Effector memory CD8-positive, alpha-beta T cell (primary cell): ENCODE measurements around the gene DACT2.
"Not testable (repeated sequence)": the region's sequence is repeated elsewhere in the genome, so short reads cannot be mapped to it uniquely, and the experiment has no call there.

Experiments
- ATAC-seq: fragments of 150-1000 bp; cut with Tn5 transposase; replicated peaks from 2 replicates; pipeline ENCODE4 v1.10.0; 2021; ENCODE audit warnings: mild to moderate bottlenecking, moderate library complexity
- DNase-seq, 3 experiments: peaks; one replicate each; pipeline ENCODE4 v3.0.0; 2021
- H3K27ac Mint-ChIP-seq, 2 donors: one replicate each; pipeline ENCODE4 v1.8.0; 2022; ENCODE audit warnings: mild to moderate bottlenecking in 2 of 2, mixed read lengths in 2 of 2, moderate library complexity in 2 of 2
- H3K27me3 Mint-ChIP-seq, 2 donors: one replicate each; pipeline ENCODE4 v1.8.0; 2022; ENCODE audit warnings: mixed read lengths in 2 of 2
- H3K36me3 Mint-ChIP-seq: one replicate; pipeline ENCODE4 v1.8.0; 2022; ENCODE audit warnings: mild to moderate bottlenecking, moderate library complexity, mixed read lengths; ENCODE audit not compliant: insufficient read depth
- H3K4me1 Mint-ChIP-seq, 2 donors: one replicate each; pipeline ENCODE4 v1.8.0; 2022; ENCODE audit warnings: low read depth in 2 of 2, mixed read lengths in 2 of 2
- H3K4me3 Mint-ChIP-seq, 2 donors: one replicate each; pipeline ENCODE4 v1.8.0; 2022; ENCODE audit warnings: mild to moderate bottlenecking in 2 of 2, mixed read lengths in 2 of 2, moderate library complexity in 2 of 2
- H3K9me3 Mint-ChIP-seq, 2 donors: one replicate each; pipeline ENCODE4 v1.8.0; 2022; ENCODE audit warnings: mixed read lengths in 2 of 2

The DACT2 gene

DNA sequence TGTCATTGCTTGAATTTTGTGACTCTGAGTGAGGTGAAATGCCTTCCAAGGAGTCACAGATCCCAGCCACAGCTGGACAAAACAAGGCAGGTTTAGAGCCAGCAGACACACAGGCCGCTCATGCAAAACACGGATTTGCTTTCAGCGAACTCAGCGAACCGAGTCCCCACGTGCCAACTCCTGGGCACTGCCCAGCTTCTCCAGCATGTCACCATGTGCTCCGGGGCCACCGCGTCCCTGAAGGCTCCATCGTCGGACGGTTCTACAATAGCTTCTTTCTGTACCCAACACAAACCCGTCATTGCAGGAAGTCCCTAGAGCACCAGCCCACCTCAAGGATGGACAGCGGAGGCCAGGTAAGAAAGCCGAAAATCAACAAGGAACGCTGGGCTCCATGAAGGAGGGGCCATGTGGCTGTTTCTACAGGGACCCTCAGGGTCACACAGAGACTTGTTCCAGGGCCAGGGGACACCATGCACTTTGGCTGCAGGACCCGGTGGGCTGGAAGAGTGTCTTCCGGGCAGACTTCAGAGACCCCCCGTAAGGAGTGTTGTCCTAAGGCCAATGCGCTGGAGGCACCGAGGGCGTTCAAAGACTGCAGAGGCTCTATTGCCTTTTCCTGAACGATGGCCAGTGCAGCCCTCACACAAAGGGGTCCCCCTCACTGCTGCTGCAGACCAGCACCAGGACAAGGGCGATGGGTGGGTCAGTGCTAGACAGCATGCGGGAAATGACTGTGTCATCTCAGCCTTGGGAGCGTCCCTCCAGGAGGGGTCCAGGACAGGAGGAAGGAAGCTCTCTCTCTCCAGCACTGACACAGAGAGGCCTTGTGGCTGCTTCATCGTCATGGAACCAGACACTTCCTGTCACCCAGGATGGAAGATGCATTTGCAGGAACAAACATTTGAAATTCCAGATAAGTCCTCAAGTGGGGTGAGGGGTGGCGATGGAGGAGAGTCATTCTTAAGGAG is 19.8 kb downstream of the DACT2 start:
- Mint-ChIP-seq H3K4me3 (no peak overlapping the region), H3K9me3 (no peaks in the 10 kb centered on the region), H3K4me1 (no peaks in the 10 kb centered on the region), H3K27me3 (peaks cover 7 to 57% of the 10 kb centered on the region in 2 donors), H3K36me3 (no peaks in the 10 kb centered on the region), H3K27ac (no peak overlapping the region)
- ATAC-seq (no peak), DNase-seq (no peak)

GRCh38 chr6:168297643-168298042 is 21.9 kb downstream of the DACT2 start:
- Mint-ChIP-seq H3K9me3 (no peaks in the 10 kb centered on the region), H3K4me1 (no peaks in the 10 kb centered on the region), H3K27me3 (peaks cover 13 to 54% of the 10 kb centered on the region in 2 donors), H3K4me3 (no peak overlapping the region), H3K27ac (no peak overlapping the region), H3K36me3 (no peaks in the 10 kb centered on the region)
- no peak for DNase-seq
- ATAC-seq = no peak

GRCh38 chr6:168294901-168295300 is 24.7 kb downstream of the DACT2 start:
- Mint-ChIP-seq H3K36me3 (no peaks in the 10 kb centered on the region), H3K4me3 (no peak overlapping the region), H3K9me3 (no peaks in the 10 kb centered on the region), H3K27ac (no peak overlapping the region), H3K27me3 (peaks cover 13 to 39% of the 10 kb centered on the region in 2 donors), H3K4me1 (no peaks in the 10 kb centered on the region)
- ATAC-seq (no peak), DNase-seq (no peak)

DNA sequence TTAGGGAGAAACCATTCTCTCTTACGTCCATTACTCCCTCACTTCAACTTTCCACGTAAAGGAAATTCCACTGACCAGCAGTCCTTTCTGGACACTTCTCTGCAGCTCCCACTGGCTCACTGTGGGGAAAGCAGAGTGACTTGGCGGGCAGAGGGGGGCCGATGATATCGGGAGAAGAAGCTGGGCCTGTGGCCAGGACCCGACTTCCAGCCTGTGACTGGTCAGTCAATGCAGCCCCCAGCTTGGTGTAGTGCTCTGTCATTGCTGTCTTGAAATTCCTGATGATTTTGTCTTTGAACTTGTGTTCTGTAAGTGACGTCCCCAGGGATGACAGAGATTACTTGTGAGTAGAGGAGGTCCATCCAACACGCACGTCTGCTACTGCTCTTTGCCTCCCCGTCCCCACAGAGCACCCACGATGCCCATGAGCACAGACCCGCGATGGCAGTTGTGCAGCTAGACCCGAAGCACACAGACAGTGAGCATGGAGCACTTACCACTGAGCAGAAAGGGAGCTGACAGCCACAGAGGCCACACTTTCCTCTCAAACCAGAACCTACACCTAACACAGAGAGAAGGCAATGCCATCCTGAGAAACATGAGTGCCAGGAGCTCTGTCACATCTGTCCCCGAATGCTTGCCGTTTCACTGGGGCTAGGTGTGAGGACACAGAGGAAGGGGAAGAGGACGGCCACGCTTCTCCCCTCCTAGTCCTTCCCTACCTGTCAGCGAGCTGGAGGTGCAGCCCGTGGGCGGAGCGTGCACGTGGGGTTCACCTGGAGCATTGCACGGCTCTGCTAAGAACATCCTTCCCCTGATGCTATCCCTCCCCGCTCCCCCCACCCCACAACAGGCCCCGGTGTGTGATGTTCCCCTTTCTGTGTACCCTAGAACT is 25.7 kb downstream of the DACT2 start:
- Mint-ChIP-seq H3K36me3 (no peaks in the 10 kb centered on the region), H3K4me3 (no peak overlapping the region), H3K4me1 (no peaks in the 10 kb centered on the region), H3K27ac (no peak overlapping the region), H3K9me3 (no peaks in the 10 kb centered on the region), H3K27me3 (peaks cover 13 to 35% of the 10 kb centered on the region in 2 donors)
- DNase-seq = no peak
- ATAC-seq = no peak

- Mint-ChIP-seq H3K4me3 (no peak overlapping the region), H3K4me1 (peaks cover 0 to 3% of the 10 kb centered on the region in 2 donors), H3K9me3 (no peaks in the 10 kb centered on the region), H3K27me3 (peaks cover 13 to 33% of the 10 kb centered on the region in 2 donors), H3K36me3 (no peaks in the 10 kb centered on the region), H3K27ac (no peak overlapping the region)
- no peak for DNase-seq
- ATAC-seq = no peak
Observed at GRCh38 chr6:168292826-168293225, 26.8 kb downstream of the DACT2 start.

DNA sequence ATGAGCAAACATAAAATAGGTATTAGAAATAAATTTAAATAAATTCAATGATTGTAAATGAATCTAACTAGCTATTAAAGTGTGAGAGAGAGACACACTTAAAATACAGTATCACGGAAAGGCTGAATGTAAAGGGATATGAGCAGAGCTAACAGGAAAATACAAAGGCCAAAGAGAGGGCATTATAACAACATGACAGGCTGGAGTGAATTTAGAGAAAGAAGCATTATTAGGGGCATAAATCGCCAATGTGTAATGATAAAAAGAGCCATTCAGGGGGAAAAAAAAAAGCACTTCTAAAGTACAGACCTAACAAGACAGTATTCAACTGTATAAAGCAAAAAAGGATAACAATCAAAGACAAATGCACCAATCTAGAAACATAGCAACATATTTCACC is 28.1 kb downstream of the DACT2 start:
- Mint-ChIP-seq H3K9me3 (no peaks in the 10 kb centered on the region), H3K36me3 (no peaks in the 10 kb centered on the region), H3K27ac (no peak overlapping the region), H3K4me3 (no peak overlapping the region), H3K4me1 (peaks cover 0 to 3% of the 10 kb centered on the region in 2 donors), H3K27me3 (peaks cover 13 to 19% of the 10 kb centered on the region in 2 donors)
- DNase-seq (no peak), ATAC-seq (no peak)

GRCh38 chr6:168290095-168290494 is 29.5 kb downstream of the DACT2 start:
- Mint-ChIP-seq H3K4me3 (no peak overlapping the region), H3K27me3 (peaks cover 6 to 8% of the 10 kb centered on the region in 2 donors), H3K36me3 (no peaks in the 10 kb centered on the region), H3K9me3 (no peaks in the 10 kb centered on the region), H3K4me1 (peaks cover 0 to 3% of the 10 kb centered on the region in 2 donors), H3K27ac (no peak overlapping the region)
- DNase-seq (no peak), ATAC-seq (no peak)

DNA sequence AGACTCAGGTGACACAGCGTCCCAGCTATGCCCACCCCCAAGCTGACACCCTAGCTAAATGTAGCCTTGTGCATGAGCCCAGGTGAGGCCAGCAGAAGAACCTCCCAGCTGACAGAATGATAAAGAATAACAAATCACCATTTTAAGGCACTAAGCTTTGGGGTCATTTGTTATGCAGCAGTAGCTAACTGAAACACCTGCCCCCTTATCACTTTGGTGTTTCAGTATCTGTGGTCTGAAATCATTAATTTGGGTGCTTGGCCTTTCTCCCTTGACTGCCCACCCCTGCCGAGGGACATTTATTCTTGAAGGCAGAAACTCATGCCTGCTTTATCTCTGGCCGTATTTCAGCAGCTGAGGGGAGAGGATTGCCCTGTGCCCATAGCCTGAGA is 30.0 kb downstream of the DACT2 start:
- DNase-seq (no peak), ATAC-seq (no peak)
- H3K9me3 Mint-ChIP-seq = no peaks in the 10 kb centered on the region
- H3K27me3 Mint-ChIP-seq = peaks cover 5 to 11% of the 10 kb centered on the region in 2 donors
- H3K4me3 Mint-ChIP-seq = no peak overlapping the region
- H3K27ac Mint-ChIP-seq = no peak overlapping the region
- no peaks in the 10 kb centered on the region for H3K36me3 Mint-ChIP-seq
- peaks cover 0 to 3% of the 10 kb centered on the region in 2 donors for H3K4me1 Mint-ChIP-seq

GRCh38 chr6:168288781-168289570 is 30.6 kb downstream of the DACT2 start:
- no peaks in the 10 kb centered on the region for H3K9me3 Mint-ChIP-seq
- no peak overlapping the region for H3K4me3 Mint-ChIP-seq
- no peak overlapping the region for H3K27ac Mint-ChIP-seq
- H3K36me3 Mint-ChIP-seq = no peaks in the 10 kb centered on the region
- DNase-seq (no peak), ATAC-seq (no peak)
- H3K27me3 Mint-ChIP-seq = peaks cover 5 to 14% of the 10 kb centered on the region in 2 donors
- peaks cover 0 to 3% of the 10 kb centered on the region in 2 donors for H3K4me1 Mint-ChIP-seq

DNA sequence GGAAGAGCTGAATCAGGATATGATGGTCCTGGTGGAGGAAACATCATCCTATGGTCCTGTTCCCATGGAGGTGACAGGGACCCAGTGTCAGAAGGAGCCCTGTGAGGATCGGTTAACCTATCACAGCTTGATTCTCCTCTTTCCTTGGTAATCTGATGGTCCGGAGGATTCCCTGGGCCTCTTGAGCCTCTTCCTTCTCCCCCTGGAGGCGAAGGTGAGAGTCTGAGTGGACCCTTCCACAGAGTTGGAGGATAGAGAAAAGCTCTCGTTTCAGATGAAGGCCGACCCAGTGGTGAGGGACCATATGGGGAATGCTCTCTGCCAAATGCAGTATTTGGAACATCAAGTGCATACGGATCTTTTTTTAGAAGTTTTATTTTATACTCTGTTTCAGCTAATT is 32.1 kb downstream of the DACT2 start:
- not testable (repeated sequence) for H3K27ac Mint-ChIP-seq, H3K4me1 Mint-ChIP-seq, DNase-seq, H3K9me3 Mint-ChIP-seq, H3K36me3 Mint-ChIP-seq, H3K4me3 Mint-ChIP-seq, ATAC-seq
- H3K27me3 Mint-ChIP-seq = peaks cover 14% of the 10 kb centered on the region in 2 donors

GRCh38 chr6:168286771-168287446 is 32.7 kb downstream of the DACT2 start:
- not testable (repeated sequence) for H3K36me3 Mint-ChIP-seq, H3K4me1 Mint-ChIP-seq, H3K4me3 Mint-ChIP-seq, H3K9me3 Mint-ChIP-seq, DNase-seq, ATAC-seq, H3K27ac Mint-ChIP-seq
- peaks cover 19% of the 10 kb centered on the region in 2 donors for H3K27me3 Mint-ChIP-seq

DNA sequence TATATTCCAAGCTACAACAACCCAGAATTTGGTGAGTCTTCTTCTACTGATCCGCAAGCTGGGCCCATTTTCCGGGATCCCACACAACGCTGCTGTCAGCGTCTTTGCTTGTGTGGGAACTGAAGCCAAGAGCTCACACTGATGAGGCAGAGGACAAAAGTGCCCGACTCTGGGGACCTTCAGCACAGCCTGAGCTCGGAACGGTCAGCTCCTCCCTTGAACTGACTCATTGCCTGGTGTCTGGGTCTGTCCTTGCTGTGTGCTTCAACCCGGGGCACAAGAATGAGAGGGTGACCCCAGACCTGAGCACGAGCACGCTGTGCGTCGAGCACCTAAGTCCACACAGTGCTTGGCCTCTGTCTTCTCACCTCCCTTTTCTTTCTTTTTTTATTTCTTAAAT is 33.5 kb downstream of the DACT2 start:
- Mint-ChIP-seq H3K4me3 (no peak overlapping the region), H3K36me3 (no peaks in the 10 kb centered on the region), H3K9me3 (no peaks in the 10 kb centered on the region), H3K4me1 (peaks cover 0 to 3% of the 10 kb centered on the region in 2 donors), H3K27me3 (peaks cover 21 to 27% of the 10 kb centered on the region in 2 donors), H3K27ac (no peak overlapping the region)
- ATAC-seq = no peak
- no peak for DNase-seq
